ENCODE measurements around the gene DCP2. TPM values are rescaled to one million over a fixed set of nuclear protein-coding genes. Genes with fewer than 3 reads are reported as not detected.

The DCP2 gene
- total and polyA plus RNA-seq, 10 of the 15 experiments (the other 5 are each of a cell fraction or from before 2014, with no cell fraction given), result 23.4 to 81.6 (median 47.4) TPM

- ATAC-seq (no peak; the same call in 2 of the 3 replicates), FAIRE-seq (no peak), DNase-seq (ENCODE audit: low read depth, low spot score) (no peak)
- intact Hi-C loops (cut with micrococcal nuclease; ENCODE audit: unreplicated experiment) (no loop called here), in situ Hi-C loops (cut with MboI) (no loop called here)
- Histone ChIP-seq H3K27ac (ENCODE audit: control insufficient read depth, insufficient read depth) (no peak overlapping the region), H3K9ac (ENCODE audit: control insufficient read depth, insufficient read depth, low read length) (no peak overlapping the region), H3K27me3 (replicated peaks in 1 of 2; ENCODE audit: control insufficient read depth in 2 of 2, insufficient read depth in 2 of 2, low read length in 1 of 2) (no peaks in the 10 kb centered on the region), H3K9me3 (replicated peaks; ENCODE audit: control insufficient read depth, insufficient read depth, low read length) (no peaks in the 10 kb centered on the region), H3K4me1 (ENCODE audit: control insufficient read depth, insufficient read depth, low read length) (no peaks in the 10 kb centered on the region), H3K4me2 (ENCODE audit: control insufficient read depth, insufficient read depth) (no peak overlapping the region), H3K36me3 (ENCODE audit: control insufficient read depth in 2 of 2, insufficient read depth in 2 of 2, low read length in 1 of 2) (no peaks in the 10 kb centered on the region), H2AFZ (ENCODE audit: control insufficient read depth, low read depth, low read length) (no peak overlapping the region), H4K20me1 (ENCODE audit: control insufficient read depth, insufficient read depth) (no peaks in the 10 kb centered on the region), H3K4me3 (no peak overlapping the region), H3K79me2 (ENCODE audit: control insufficient read depth, insufficient read depth, low read length) (no peaks in the 10 kb centered on the region)
- RAD21 ChIA-PET (ENCODE audit: unreplicated experiment), result no interaction called here
- 7% methylated on average over 1 of the region's 1 CpG for WGBS (ENCODE audit: insufficient coverage, insufficient replicate concordance, low lambda C conversion rate, missing lambda C conversion rate)
- SMC1A ChIA-PET (ENCODE audit: uncharacterized antibody, unreplicated experiment), result interaction anchor here (0.8 kb wide), 1 partner anchor 568 kb away, joined by 3 read pairs; no protein-coding TSS in a partner anchor
- POLR2A ChIA-PET, result interaction anchor here (0.6 kb wide), 1 partner anchor 25 kb away, joined by 8 read pairs; no protein-coding TSS in a partner anchor
- BruUV-seq (replicated peaks), result no TSS peak
- CTCF ChIA-PET, result interaction anchor here (1.2 kb wide), 1 partner anchor 557 kb away, joined by 3 read pairs; no protein-coding TSS in a partner anchor
- TF ChIP-seq ZNF207 (IDR thresholded peaks at IDR 0.05; ENCODE audit: borderline replicate concordance), result no peak
- no peak for TF ChIP-seq TBL1XR1 (IDR thresholded peaks at IDR 0.05; ENCODE audit: low read depth, low read length)
- TF ChIP-seq EGR1 (IDR thresholded peaks at IDR 0.05; ENCODE audit: borderline replicate concordance in 1 of 2, low read depth in 2 of 2, low read length in 2 of 2), result no peak
- no peak for TF ChIP-seq PAX5 (IDR thresholded peaks at IDR 0.05; ENCODE audit: borderline replicate concordance, low read depth, low read length)
Measured at GRCh38 chr5:113035096-113035495, 58.5 kb downstream of the DCP2 start.

DNA sequence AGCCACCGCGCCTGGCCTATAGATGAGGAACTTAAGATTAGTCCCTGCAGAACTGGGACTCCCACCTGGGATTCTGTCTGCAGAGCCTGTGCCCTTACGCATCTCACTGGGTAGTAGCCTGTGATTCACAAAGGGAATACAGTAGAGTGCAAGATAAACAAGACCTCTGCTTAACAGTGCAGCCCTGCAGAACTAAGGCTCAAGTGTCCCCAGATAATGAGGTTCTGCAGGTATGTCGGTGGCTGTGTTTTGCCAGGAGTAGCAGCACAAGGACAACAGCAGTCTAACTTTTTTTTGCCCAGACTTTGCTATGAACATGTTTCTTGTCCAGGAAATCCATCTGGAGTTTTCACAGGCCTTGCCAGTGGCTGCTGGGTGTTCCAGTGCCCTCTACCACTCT lies 59.7 kb downstream of the DCP2 start:
- Histone ChIP-seq H3K9ac (ENCODE audit: control insufficient read depth, insufficient read depth, low read length) (no peak overlapping the region), H4K20me1 (ENCODE audit: control insufficient read depth, insufficient read depth) (no peaks in the 10 kb centered on the region), H3K9me3 (replicated peaks; ENCODE audit: control insufficient read depth, insufficient read depth, low read length) (no peaks in the 10 kb centered on the region), H2AFZ (ENCODE audit: control insufficient read depth, low read depth, low read length) (no peak overlapping the region), H3K79me2 (ENCODE audit: control insufficient read depth, insufficient read depth, low read length) (no peaks in the 10 kb centered on the region), H3K4me1 (ENCODE audit: control insufficient read depth, insufficient read depth, low read length) (no peaks in the 10 kb centered on the region), H3K4me2 (ENCODE audit: control insufficient read depth, insufficient read depth) (no peak overlapping the region), H3K4me3 (no peak overlapping the region), H3K27me3 (replicated peaks in 1 of 2; ENCODE audit: control insufficient read depth in 2 of 2, insufficient read depth in 2 of 2, low read length in 1 of 2) (0 out of 4 replicates have a peak, but pooled peaks cover 0 to under 1% of the 10 kb centered on the region in 2 experiments), H3K36me3 (ENCODE audit: control insufficient read depth in 2 of 2, insufficient read depth in 2 of 2, low read length in 1 of 2) (no peaks in the 10 kb centered on the region), H3K27ac (ENCODE audit: control insufficient read depth, insufficient read depth) (no peak overlapping the region)
- ATAC-seq, result no peak
- ChIA-PET POLR2A (no interaction called here), SMC1A (ENCODE audit: uncharacterized antibody, unreplicated experiment) (no interaction called here), RAD21 (ENCODE audit: unreplicated experiment) (no interaction called here), CTCF (interaction anchor here (1.2 kb wide), 1 partner anchor 556 kb away, joined by 3 read pairs; no protein-coding TSS in a partner anchor)
- FAIRE-seq, result no peak
- intact Hi-C loops (cut with micrococcal nuclease; ENCODE audit: unreplicated experiment) (no loop called here), in situ Hi-C loops (cut with MboI) (no loop called here)
- no peak for DNase-seq (ENCODE audit: low read depth, low spot score)
- BruUV-seq (replicated peaks), result no TSS peak
- 93% methylated on average over 4 of the region's 4 CpGs for WGBS (ENCODE audit: insufficient coverage, insufficient replicate concordance, low lambda C conversion rate, missing lambda C conversion rate)
- TF ChIP-seq REST (IDR thresholded peaks at IDR 0.05; ENCODE audit: low read depth, low read length), result no peak
- TF ChIP-seq SP1 (IDR thresholded peaks at IDR 0.05; ENCODE audit: low read depth, low read length), result no peak
- no peak for TF ChIP-seq RB1 (IDR thresholded peaks at IDR 0.05; ENCODE audit: borderline replicate concordance)
- no peak for TF ChIP-seq SREBF2 (IDR thresholded peaks at IDR 0.05; ENCODE audit: low read length)
- TF ChIP-seq SIX5 (IDR thresholded peaks at IDR 0.05; ENCODE audit: low read depth, low read length, severe bottlenecking), result no peak
- no peak for TF ChIP-seq NFYA (IDR thresholded peaks at IDR 0.05; ENCODE audit: borderline replicate concordance, low read depth, low read length)
- TF ChIP-seq SMARCA5 (IDR thresholded peaks at IDR 0.05), result no peak
